ENCODE data around the gene PTEN.
"Not testable (repeated sequence)": the region's sequence is repeated elsewhere in the genome, so short reads cannot be mapped to it uniquely, and the experiment has no call there.

Gene PTEN

GRCh38 chr10:87887146-87887545 lies 23.7 kb downstream of the PTEN start:
- Histone ChIP-seq H3K79me1 (ENCODE audit: low read length) (peaks cover 14% of the 10 kb centered on the region), H3K27me3 (ENCODE audit: insufficient read depth, low read length, poor library complexity) (no peaks in the 10 kb centered on the region), H4K8ac (ENCODE audit: low read depth, low read length) (no peak overlapping the region), H2BK15ac (replicated peaks; ENCODE audit: low read depth) (no peak overlapping the region), H3K9ac (ENCODE audit: low read length) (no peak overlapping the region), H2BK5ac (ENCODE audit: low read length) (no peak overlapping the region), H3K4ac (ENCODE audit: low read depth, low read length) (no peak overlapping the region), H3K36me3 (ENCODE audit: control insufficient read depth, insufficient read depth, low read length) (no peaks in the 10 kb centered on the region), H3K4me3 (ENCODE audit: low read length) (no peak overlapping the region), H3K18ac (ENCODE audit: low read length) (no peak overlapping the region), H2BK120ac (ENCODE audit: low read depth, low read length) (no peak overlapping the region), H3K4me2 (ENCODE audit: low read length) (no peak overlapping the region), H3K79me2 (ENCODE audit: control insufficient read depth, insufficient read depth, low read length) (peaks cover 13% of the 10 kb centered on the region), H3K4me1 (ENCODE audit: control insufficient read depth, low read depth, low read length) (no peaks in the 10 kb centered on the region), H3K23ac (ENCODE audit: low read length) (no peak overlapping the region), H4K5ac (ENCODE audit: low read length) (no peak overlapping the region), H3K56ac (ENCODE audit: low read length) (no peak overlapping the region), H2AK5ac (ENCODE audit: low read length) (no peak overlapping the region), H3K27ac (ENCODE audit: low read depth, low read length) (no peak overlapping the region)
- no peak for DNase-seq
- WGBS (ENCODE audit: extremely low coverage, insufficient coverage, low lambda C conversion rate) = no CpG with 5 or more reads among the region's 1 CpG

- Histone ChIP-seq H3K4ac (ENCODE audit: low read depth, low read length) (no peak overlapping the region), H3K27me3 (ENCODE audit: insufficient read depth, low read length, poor library complexity) (no peaks in the 10 kb centered on the region), H3K56ac (ENCODE audit: low read length) (no peak overlapping the region), H3K4me2 (ENCODE audit: low read length) (no peak overlapping the region), H2BK5ac (ENCODE audit: low read length) (no peak overlapping the region), H4K8ac (ENCODE audit: low read depth, low read length) (no peak overlapping the region), H3K79me2 (ENCODE audit: control insufficient read depth, insufficient read depth, low read length) (peaks cover 13% of the 10 kb centered on the region), H3K4me3 (ENCODE audit: low read length) (no peak overlapping the region), H3K18ac (ENCODE audit: low read length) (no peak overlapping the region), H3K9ac (ENCODE audit: low read length) (no peak overlapping the region), H3K36me3 (ENCODE audit: control insufficient read depth, insufficient read depth, low read length) (no peaks in the 10 kb centered on the region), H3K23ac (ENCODE audit: low read length) (no peak overlapping the region), H4K5ac (ENCODE audit: low read length) (no peak overlapping the region), H2AK5ac (ENCODE audit: low read length) (no peak overlapping the region), H2BK15ac (replicated peaks; ENCODE audit: low read depth) (no peak overlapping the region), H3K27ac (ENCODE audit: low read depth, low read length) (no peak overlapping the region), H3K79me1 (ENCODE audit: low read length) (peaks cover 14% of the 10 kb centered on the region), H3K4me1 (ENCODE audit: control insufficient read depth, low read depth, low read length) (no peaks in the 10 kb centered on the region), H2BK120ac (ENCODE audit: low read depth, low read length) (no peak overlapping the region)
- no CpG with 5 or more reads among the region's 2 CpGs for WGBS (ENCODE audit: extremely low coverage, insufficient coverage, low lambda C conversion rate)
- no peak for DNase-seq
Measured at GRCh38 chr10:87887548-87888289, 24.3 kb downstream of the PTEN start.

- H3K4me3 ChIP-seq (ENCODE audit: low read length) = no peak overlapping the region
- no peak overlapping the region for H3K56ac ChIP-seq (ENCODE audit: low read length)
- no peak overlapping the region for H2BK120ac ChIP-seq (ENCODE audit: low read depth, low read length)
- no peak overlapping the region for H4K8ac ChIP-seq (ENCODE audit: low read depth, low read length)
- H3K79me1 ChIP-seq (ENCODE audit: low read length) = peaks cover 3% of the 10 kb centered on the region
- no peak overlapping the region for H3K4me2 ChIP-seq (ENCODE audit: low read length)
- H3K4me1 ChIP-seq (ENCODE audit: control insufficient read depth, low read depth, low read length) = no peaks in the 10 kb centered on the region
- peaks cover 2% of the 10 kb centered on the region for H3K79me2 ChIP-seq (ENCODE audit: control insufficient read depth, insufficient read depth, low read length)
- H2BK15ac ChIP-seq (replicated peaks; ENCODE audit: low read depth) = no peak overlapping the region
- no CpG with 5 or more reads among the region's 1 CpG for WGBS (ENCODE audit: extremely low coverage, insufficient coverage, low lambda C conversion rate)
- H3K27ac ChIP-seq (ENCODE audit: low read depth, low read length) = no peak overlapping the region
- H3K36me3 ChIP-seq (ENCODE audit: control insufficient read depth, insufficient read depth, low read length) = no peaks in the 10 kb centered on the region
- no peak overlapping the region for H3K23ac ChIP-seq (ENCODE audit: low read length)
- H2AK5ac ChIP-seq (ENCODE audit: low read length) = no peak overlapping the region
- no peak for DNase-seq
- no peaks in the 10 kb centered on the region for H3K27me3 ChIP-seq (ENCODE audit: insufficient read depth, low read length, poor library complexity)
- no peak overlapping the region for H2BK5ac ChIP-seq (ENCODE audit: low read length)
- H3K18ac ChIP-seq (ENCODE audit: low read length) = no peak overlapping the region
- H3K4ac ChIP-seq (ENCODE audit: low read depth, low read length) = no peak overlapping the region
- H3K9ac ChIP-seq (ENCODE audit: low read length) = no peak overlapping the region
- H4K5ac ChIP-seq (ENCODE audit: low read length) = no peak overlapping the region
Measured at GRCh38 chr10:87895430-87895829, 32.0 kb downstream of the PTEN start.

GRCh38 chr10:87896216-87896615 lies 32.8 kb downstream of the PTEN start:
- no peak for DNase-seq
- Histone ChIP-seq H3K4me2 (ENCODE audit: low read length) (no peak overlapping the region), H3K18ac (ENCODE audit: low read length) (no peak overlapping the region), H2BK120ac (ENCODE audit: low read depth, low read length) (no peak overlapping the region), H3K4me1 (ENCODE audit: control insufficient read depth, low read depth, low read length) (no peaks in the 10 kb centered on the region), H2BK15ac (replicated peaks; ENCODE audit: low read depth) (no peak overlapping the region), H4K5ac (ENCODE audit: low read length) (no peak overlapping the region), H3K36me3 (ENCODE audit: control insufficient read depth, insufficient read depth, low read length) (no peaks in the 10 kb centered on the region), H3K27ac (ENCODE audit: low read depth, low read length) (no peak overlapping the region), H3K4me3 (ENCODE audit: low read length) (no peak overlapping the region), H3K79me2 (ENCODE audit: control insufficient read depth, insufficient read depth, low read length) (peaks cover 2% of the 10 kb centered on the region), H4K8ac (ENCODE audit: low read depth, low read length) (no peak overlapping the region), H3K56ac (ENCODE audit: low read length) (no peak overlapping the region), H2BK5ac (ENCODE audit: low read length) (no peak overlapping the region), H3K9ac (ENCODE audit: low read length) (no peak overlapping the region), H3K23ac (ENCODE audit: low read length) (no peak overlapping the region), H2AK5ac (ENCODE audit: low read length) (no peak overlapping the region), H3K79me1 (ENCODE audit: low read length) (peaks cover 3% of the 10 kb centered on the region), H3K4ac (ENCODE audit: low read depth, low read length) (no peak overlapping the region), H3K27me3 (ENCODE audit: insufficient read depth, low read length, poor library complexity) (no peaks in the 10 kb centered on the region)
- WGBS (ENCODE audit: extremely low coverage, insufficient coverage, low lambda C conversion rate) = no CpG with 5 or more reads among the region's 2 CpGs

GRCh38 chr10:87897957-87898356 lies 34.5 kb downstream of the PTEN start:
- WGBS (ENCODE audit: extremely low coverage, insufficient coverage, low lambda C conversion rate) = no CpG with 5 or more reads among the region's 8 CpGs
- H3K4me2 ChIP-seq (ENCODE audit: low read length); H3K4me1 ChIP-seq (ENCODE audit: control insufficient read depth, low read depth, low read length); H3K18ac ChIP-seq (ENCODE audit: low read length); H3K79me2 ChIP-seq (ENCODE audit: control insufficient read depth, insufficient read depth, low read length); H3K23ac ChIP-seq (ENCODE audit: low read length); H3K79me1 ChIP-seq (ENCODE audit: low read length); H3K36me3 ChIP-seq (ENCODE audit: control insufficient read depth, insufficient read depth, low read length); DNase-seq; H3K4ac ChIP-seq (ENCODE audit: low read depth, low read length); H2BK5ac ChIP-seq (ENCODE audit: low read length); H4K8ac ChIP-seq (ENCODE audit: low read depth, low read length); H3K56ac ChIP-seq (ENCODE audit: low read length); H2BK15ac ChIP-seq (replicated peaks; ENCODE audit: low read depth); H2AK5ac ChIP-seq (ENCODE audit: low read length); H4K5ac ChIP-seq (ENCODE audit: low read length); H2BK120ac ChIP-seq (ENCODE audit: low read depth, low read length); H3K9ac ChIP-seq (ENCODE audit: low read length); H3K4me3 ChIP-seq (ENCODE audit: low read length); H3K27me3 ChIP-seq (ENCODE audit: insufficient read depth, low read length, poor library complexity); H3K27ac ChIP-seq (ENCODE audit: low read depth, low read length): not testable (repeated sequence)

GRCh38 chr10:87903396-87903795 lies 40.0 kb downstream of the PTEN start:
- not testable (repeated sequence) for H3K27ac ChIP-seq (ENCODE audit: low read depth, low read length); H3K36me3 ChIP-seq (ENCODE audit: control insufficient read depth, insufficient read depth, low read length); H3K79me1 ChIP-seq (ENCODE audit: low read length); H3K27me3 ChIP-seq (ENCODE audit: insufficient read depth, low read length, poor library complexity); H3K4me3 ChIP-seq (ENCODE audit: low read length); H3K4ac ChIP-seq (ENCODE audit: low read depth, low read length); DNase-seq; H3K18ac ChIP-seq (ENCODE audit: low read length); H3K4me1 ChIP-seq (ENCODE audit: control insufficient read depth, low read depth, low read length); H3K79me2 ChIP-seq (ENCODE audit: control insufficient read depth, insufficient read depth, low read length); H3K4me2 ChIP-seq (ENCODE audit: low read length); H4K8ac ChIP-seq (ENCODE audit: low read depth, low read length); H3K23ac ChIP-seq (ENCODE audit: low read length); H2BK15ac ChIP-seq (replicated peaks; ENCODE audit: low read depth); H3K9ac ChIP-seq (ENCODE audit: low read length); H4K5ac ChIP-seq (ENCODE audit: low read length); H3K56ac ChIP-seq (ENCODE audit: low read length); H2AK5ac ChIP-seq (ENCODE audit: low read length); H2BK5ac ChIP-seq (ENCODE audit: low read length); H2BK120ac ChIP-seq (ENCODE audit: low read depth, low read length)
- no CpG with 5 or more reads among the region's 8 CpGs for WGBS (ENCODE audit: extremely low coverage, insufficient coverage, low lambda C conversion rate)
